Hematopoietic multipotent progenitor cell treated with erythropoietin and hydrocortisone succinate and interleukin-3 and kit ligand, for 6 days (in vitro differentiated cells): ENCODE data around the gene HCAR1.
"Not testable (repeated sequence)": the region's sequence is repeated elsewhere in the genome, so short reads cannot be mapped to it uniquely, and the experiment has no call there.

Experiments used
- DNase-seq: peaks from one replicate; pipeline ENCODE4 v3.0.0-alpha.2; 2015

Gene HCAR1

GRCh38 chr12:122730215-122731014, at the start of gene HCAR1:
Gene HCAR1 (minus strand): TSS chr12:122730844. CDS start chr12:122730339, 505 bp downstream.
- no peak for DNase-seq

GRCh38 chr12:122757568-122757967, 26.9 kb upstream of the HCAR1 start:
- peak; percentile 41 for DNase-seq

GRCh38 chr12:122754790-122755189, 24.1 kb upstream of the HCAR1 start:
- no peak for DNase-seq

GRCh38 chr12:122753319-122753650, 22.6 kb upstream of the HCAR1 start:
- peak; percentile 49 for DNase-seq

GRCh38 chr12:122752464-122753318, 22.0 kb upstream of the HCAR1 start, which contains the start of gene DENR:
Gene DENR (plus strand): TSS chr12:122752824. CDS start chr12:122753702, 878 bp downstream.
- DNase-seq = peak; percentile 98

GRCh38 chr12:122750781-122751515, 20.3 kb upstream of the HCAR1 start:
- not testable (repeated sequence) for DNase-seq

- no peak for DNase-seq
Observed at GRCh38 chr12:122749569-122750332, 19.1 kb upstream of the HCAR1 start.

- DNase-seq = no peak
Observed at GRCh38 chr12:122747224-122748135, 16.8 kb upstream of the HCAR1 start.

- no peak for DNase-seq
Observed at GRCh38 chr12:122743895-122744525, 13.4 kb upstream of the HCAR1 start.

GRCh38 chr12:122740351-122740750, 9.7 kb upstream of the HCAR1 start:
- no peak for DNase-seq

GRCh38 chr12:122738571-122738970, 7.9 kb upstream of the HCAR1 start:
- DNase-seq = peak; percentile 24

GRCh38 chr12:122732611-122733010, 2.0 kb upstream of the HCAR1 start:
- no peak for DNase-seq

- no peak for DNase-seq
Observed at GRCh38 chr12:122732170-122732569, 1.5 kb upstream of the HCAR1 start.

- DNase-seq = no peak
Observed at GRCh38 chr12:122729583-122730214, 945 bp downstream of the HCAR1 start.

GRCh38 chr12:122726080-122726558, 4.5 kb downstream of the HCAR1 start:
- peak; percentile 43 for DNase-seq

GRCh38 chr12:122725452-122726079, 5.1 kb downstream of the HCAR1 start:
- DNase-seq = no peak

GRCh38 chr12:122724641-122725243, 5.9 kb downstream of the HCAR1 start:
- no peak for DNase-seq

- DNase-seq = peak; percentile 9
Observed at GRCh38 chr12:122722387-122722786, 8.3 kb downstream of the HCAR1 start.

GRCh38 chr12:122721057-122721545, 9.5 kb downstream of the HCAR1 start:
- no peak for DNase-seq
